Psoas muscle (tissue), 8 donors: Measurements from ENCODE around the gene POLR3C. TPM values are rescaled to one million over a fixed set of nuclear protein-coding genes. Genes with fewer than 3 reads are reported as not detected.

Experiments used
- ATAC-seq, 4 donors: fragments of 200-7000 bp; cut with Tn5 transposase; one replicate each; pipeline ENCODE4 v1.9.1; 2020; ENCODE audit warnings: moderate library complexity in 3 of 4, mild to moderate bottlenecking in 2 of 4
- DNase-seq, 2 donors: peaks; one replicate each; pipeline ENCODE4 v3.0.0-alpha.2; 2020
- H3K27ac ChIP-seq: fragments of 200-600 bp; one replicate; pipeline ENCODE4 v1.8.0; 2022
- H3K27me3 ChIP-seq, 3 donors: fragments of 200-600 bp in 1 of 3; one replicate each; pipeline versions ENCODE4 v1.6.1 to v1.8.0; 2013 to 2022; ENCODE audit warnings: low read length in 2 of 3, mild to moderate bottlenecking in 2 of 3, moderate library complexity in 1 of 3; ENCODE audit not compliant: insufficient read depth in 3 of 3
- H3K36me3 ChIP-seq, 2 donors: fragments of 200-600 bp in 1 of 2; one replicate each; pipeline versions ENCODE4 v1.6.1 to v1.8.0; 2013 to 2022; ENCODE audit warnings: low read depth in 1 of 2, mild to moderate bottlenecking in 1 of 2, moderate library complexity in 1 of 2; ENCODE audit not compliant: insufficient read depth in 1 of 2
- H3K4me1 ChIP-seq: fragments of 200-600 bp; one replicate; pipeline ENCODE4 v1.8.0; 2022
- H3K4me3 ChIP-seq: fragments of 200-600 bp; one replicate; pipeline ENCODE4 v1.8.0; 2022; ENCODE audit warnings: mild to moderate bottlenecking
- H3K9me3 ChIP-seq: fragments of 200-600 bp; one replicate; pipeline ENCODE4 v1.8.0; 2022
- CTCF ChIP-seq: fragments of 200-600 bp; IDR thresholded peaks from one replicate; pipeline ENCODE4 v1.8.0; 2022; ENCODE audit warnings: antibody characterized with exemption
- WGBS, 3 donors: extraction: QIAGEN DNeasy Blood & Tissue Kit; methylation state at CpG; one replicate each; pipeline versions ENCODE4 v1.1.6 to v1.1.7; 2013; 5-methylcytosine and 5-hydroxymethylcytosine counted together
- intact Hi-C, 2 donors: fragments of 100-400 bp; cut with DNase I; formaldehyde crosslinking; loops; one replicate each; pipeline versions ENCODE4 v1.11.0 to v1.14.2; 2022
- polyA plus RNA-seq, 3 donors: library from polyadenylated mRNA; stranded (reverse); fragments of 200-250 nt; gene quantifications; one replicate each; pipeline ENCODE4 v1.2.3, GENCODE V29; 2013
- total RNA-seq, 4 donors: library from RNA; stranded (reverse); fragmentation: NEBNext Ultra II Directional in 2 of 4; extraction: Animal tissue kit (Norgen Biotek cat#: 25700) in 2 of 4; gene quantifications; one replicate each; pipeline versions ENCODE4 v1.2.1 to v1.2.4, GENCODE V29; 2021 to 2023
- donor health status: healthy with polysubstance abuse.
- donor health status: DM: no; HTN: no; CAD: no; lungs with moderate emphysema.
- donor health status: Bipolar disorder and iron deficiency.
- donor health status: healthy.
- donor health status: DM: yes; HTN: yes; CAD: no.
- donor health status: DM: no; HTN: no; CAD: no.
- donor health status: DM: no; HTN: no; CAD: no.
- donor health status: DM: yes; HTN: yes; CAD: no.

The POLR3C gene
- total and polyA plus RNA-seq, 7 donors = 8.6 to 21.8 (median 16.8) TPM

GRCh38 chr1:145837656-145838055, 13.7 kb downstream of the POLR3C start:
- Histone ChIP-seq H3K4me3 (no peak overlapping the region), H3K9me3 (no peaks in the 10 kb centered on the region), H3K27me3 (no peaks in the 10 kb centered on the region), H3K4me1 (no peaks in the 10 kb centered on the region), H3K36me3 (peaks cover 20 to 100% of the 10 kb centered on the region in 2 donors), H3K27ac (no peak overlapping the region)
- ATAC-seq (no peak), DNase-seq (no peak)
- no peak for TF ChIP-seq CTCF
- 97 to 100% (median 97%) methylated on average over 1 of the region's 1 CpG for WGBS, 3 donors
- intact Hi-C loops = no loop called here

GRCh38 chr1:145843031-145843430, 19.0 kb downstream of the POLR3C start:
- no peak overlapping the region for H3K27ac ChIP-seq
- H3K4me1 ChIP-seq = peaks cover 10% of the 10 kb centered on the region
- no peaks in the 10 kb centered on the region for H3K9me3 ChIP-seq
- DNase-seq = no peak
- H3K36me3 ChIP-seq = peaks cover 13 to 64% of the 10 kb centered on the region in 2 donors
- H3K27me3 ChIP-seq = no peaks in the 10 kb centered on the region
- 79 to 86% (median 82%) methylated on average over 3 of the region's 3 CpGs for WGBS, 3 donors
- no peak for TF ChIP-seq CTCF
- H3K4me3 ChIP-seq = no peak overlapping the region
- ATAC-seq = no peak
- intact Hi-C loops = no loop called here

GRCh38 chr1:145845144-145845513, 21.1 kb downstream of the POLR3C start:
- ATAC-seq (peak; percentile 28 to 54 (median 38)), DNase-seq (no peak)
- intact Hi-C loops = loop anchor here (1.0 to 5.0 kb wide), 3 partner anchors 67 to 168 kb away; partner anchors contain the start of gene ITGA10 (in 1 of the 2)
- Histone ChIP-seq H3K27me3 (no peaks in the 10 kb centered on the region), H3K36me3 (peaks cover 17 to 64% of the 10 kb centered on the region in 2 donors), H3K4me1 (peaks cover 10% of the 10 kb centered on the region), H3K27ac (peak overlapping the region; percentile 78), H3K4me3 (peak overlapping the region; percentile 78), H3K9me3 (no peaks in the 10 kb centered on the region)
- WGBS, 3 donors = 2 to 10% (median 3%) methylated on average over 4 of the region's 4 CpGs
- no peak for TF ChIP-seq CTCF

- peaks cover 17 to 64% of the 10 kb centered on the region in 2 donors for H3K36me3 ChIP-seq
- ATAC-seq (peak; percentile 87 to 94 (median 90)), DNase-seq (peak; percentile 84 to 92)
- TF ChIP-seq CTCF = peak; percentile 92
- 2 to 3% (median 2%) methylated on average over 47 to 50 of the region's 50 CpGs for WGBS, 3 donors
- no peaks in the 10 kb centered on the region for H3K9me3 ChIP-seq
- H3K4me1 ChIP-seq = peaks cover 10% of the 10 kb centered on the region
- peak within 1 kb of the TSS; percentile 78 for H3K4me3 ChIP-seq
- H3K27ac ChIP-seq = peak within 1 kb of the TSS; percentile 78
- H3K27me3 ChIP-seq = no peaks in the 10 kb centered on the region
- intact Hi-C loops = loop anchor here (1.0 to 5.0 kb wide), 3 partner anchors 67 to 168 kb away; partner anchors contain the start of gene ITGA10 (in 1 of the 2)
These were observed 21.6 kb downstream of the POLR3C start, which contains the start of gene NUDT17 for GRCh38 chr1:145845514-145846161. Gene NUDT17 (plus strand): TSS chr1:145845630. CDS start chr1:145845641, 11 bp downstream.
